H9 (cell line): ENCODE measurements around the gene SLC5A1. TPM values are rescaled to one million over a fixed set of nuclear protein-coding genes. Genes with fewer than 3 reads are reported as not detected.

ENCODE experiments used
- DNase-seq: peaks from one replicate; pipeline ENCODE4 v3.0.0-alpha.2; 2017
- H2AFZ ChIP-seq: one replicate; pipeline ENCODE4 v1.6.1; 2013; ENCODE audit warnings: mild to moderate bottlenecking, low read length, control low read depth, moderate library complexity
- H2AK5ac ChIP-seq: 2 replicates; pipeline ENCODE4 v1.6.1; 2013; ENCODE audit warnings: low read length, control low read depth, mixed read lengths; ENCODE audit not compliant: insufficient read length
- H2BK120ac ChIP-seq: one replicate; pipeline ENCODE4 v1.6.1; 2013; ENCODE audit warnings: low read depth, mild to moderate bottlenecking, low read length, control low read depth, inconsistent platforms; ENCODE audit not compliant: poor library complexity, severe bottlenecking
- H2BK12ac ChIP-seq: 2 replicates; pipeline ENCODE4 v1.6.1; 2013; ENCODE audit warnings: low read length, control low read depth, mixed read lengths, low read depth; ENCODE audit not compliant: insufficient read length
- H2BK15ac ChIP-seq: 2 replicates; pipeline ENCODE4 v1.6.1; 2013; ENCODE audit warnings: low read depth, low read length, control low read depth
- H2BK20ac ChIP-seq: one replicate; pipeline ENCODE4 v1.6.1; 2013; ENCODE audit warnings: low read depth, mild to moderate bottlenecking, low read length, control low read depth, inconsistent platforms; ENCODE audit not compliant: poor library complexity, severe bottlenecking
- H2BK5ac ChIP-seq: 2 replicates; pipeline ENCODE4 v1.6.1; 2013; ENCODE audit warnings: low read length, control low read depth, mixed read lengths; ENCODE audit not compliant: insufficient read length
- H3K14ac ChIP-seq: 2 replicates; pipeline ENCODE4 v1.6.1; 2013; ENCODE audit warnings: low read length, control low read depth; ENCODE audit not compliant: insufficient read depth
- H3K18ac ChIP-seq: 2 replicates; pipeline ENCODE4 v1.6.1; 2013; ENCODE audit warnings: low read depth, mild to moderate bottlenecking, mixed read lengths, low read length, control low read depth; ENCODE audit not compliant: insufficient read length
- H3K23ac ChIP-seq: 2 replicates; pipeline ENCODE4 v1.6.1; 2013; ENCODE audit warnings: low read length, control low read depth, mixed read lengths, low read depth; ENCODE audit not compliant: insufficient read length
- H3K23me2 ChIP-seq: 2 replicates; pipeline ENCODE4 v1.6.1; 2013; ENCODE audit warnings: low read depth, mild to moderate bottlenecking, mixed read lengths, low read length, control low read depth; ENCODE audit not compliant: insufficient read length, poor library complexity, severe bottlenecking
- H3K27ac ChIP-seq: 2 replicates; pipeline ENCODE4 v1.5.1; 2013; ENCODE audit warnings: low read length, control low read depth, mixed read lengths, low read depth; ENCODE audit not compliant: insufficient read length
- H3K27me3 ChIP-seq: 2 replicates; pipeline ENCODE4 v1.6.1; 2013; ENCODE audit warnings: low read length, control low read depth, inconsistent platforms; ENCODE audit not compliant: insufficient read depth
- H3K4ac ChIP-seq: 2 replicates; pipeline ENCODE4 v1.6.1; 2013; ENCODE audit warnings: low read depth, mild to moderate bottlenecking, control low read depth, inconsistent platforms, low read length, moderate library complexity
- H3K4me1 ChIP-seq: 2 replicates; pipeline ENCODE4 v1.6.1; 2013; ENCODE audit warnings: low read length, control low read depth, inconsistent platforms; ENCODE audit not compliant: insufficient read depth
- H3K4me2 ChIP-seq: 2 replicates; pipeline ENCODE4 v1.6.1; 2013; ENCODE audit warnings: low read length, control low read depth, mixed read lengths; ENCODE audit not compliant: insufficient read length, insufficient read depth
- H3K56ac ChIP-seq: 2 replicates; pipeline ENCODE4 v1.6.1; 2013; ENCODE audit warnings: low read depth, mild to moderate bottlenecking, mixed read lengths, low read length, control low read depth; ENCODE audit not compliant: insufficient read length
- H3K79me1 ChIP-seq: 2 replicates; pipeline ENCODE4 v1.6.1; 2013; ENCODE audit warnings: low read depth, mild to moderate bottlenecking, moderate library complexity, low read length, control low read depth, inconsistent platforms; ENCODE audit not compliant: insufficient read depth, poor library complexity, severe bottlenecking
- H3K79me2 ChIP-seq: 2 replicates; pipeline ENCODE4 v1.6.1; 2013; ENCODE audit warnings: low read length, control low read depth, inconsistent platforms; ENCODE audit not compliant: insufficient read depth
- H3K9ac ChIP-seq: 2 replicates; pipeline ENCODE4 v1.6.1; 2013; ENCODE audit warnings: low read length, control low read depth, mixed read lengths; ENCODE audit not compliant: insufficient read length; ENCODE audit errors: extremely low read depth
- H3K9me3 ChIP-seq: one replicate; pipeline ENCODE4 v1.6.1; 2013; ENCODE audit warnings: low read depth, low read length, inconsistent platforms; ENCODE audit not compliant: control insufficient read depth
- H3T11ph ChIP-seq: one replicate; pipeline ENCODE4 v1.6.1; 2013; ENCODE audit warnings: mild to moderate bottlenecking, low read length, control low read depth, inconsistent platforms
- H4K20me1 ChIP-seq: one replicate; pipeline ENCODE4 v1.6.1; 2013; ENCODE audit not compliant: control insufficient read depth, insufficient read length, insufficient read depth
- H4K5ac ChIP-seq: 2 replicates; pipeline ENCODE4 v1.6.1; 2013; ENCODE audit warnings: low read depth, mild to moderate bottlenecking, mixed read lengths, low read length, control low read depth; ENCODE audit not compliant: insufficient read length
- H4K8ac ChIP-seq: replicated peaks from 2 replicates; pipeline ENCODE4 v1.6.1; 2013; ENCODE audit warnings: low read length, control low read depth, mixed read lengths, low read depth; ENCODE audit not compliant: insufficient read length
- H4K91ac ChIP-seq: 2 replicates; pipeline ENCODE4 v1.6.1; 2013; ENCODE audit warnings: low read depth, mild to moderate bottlenecking, moderate library complexity, mixed read lengths, low read length, control low read depth; ENCODE audit not compliant: insufficient read length
- H3K27ac Mint-ChIP-seq, 3 experiments: 2 replicates in 2 of 3; 3 replicates in 1 of 3; pipeline ENCODE4 v1.8.0; 2020 to 2021; ENCODE audit warnings: mixed read lengths in 3 of 3, mild to moderate bottlenecking in 1 of 3, moderate library complexity in 1 of 3
- H3K27me3 Mint-ChIP-seq: 2 replicates; pipeline ENCODE4 v1.8.0; 2021; ENCODE audit warnings: low read depth, mild to moderate bottlenecking, moderate library complexity, mixed read lengths
- H3K36me3 Mint-ChIP-seq, 3 experiments: 2 replicates in 2 of 3; 3 replicates in 1 of 3; pipeline ENCODE4 v1.8.0; 2020 to 2021; ENCODE audit warnings: low read depth in 3 of 3, mixed read lengths in 3 of 3; ENCODE audit not compliant: insufficient read depth in 1 of 3
- H3K4me1 Mint-ChIP-seq, 2 experiments: 2 replicates each; pipeline ENCODE4 v1.8.0; 2020; ENCODE audit warnings: mixed read lengths in 2 of 2
- H3K4me3 Mint-ChIP-seq, 2 experiments: 2 replicates in 1 of 2; 3 replicates in 1 of 2; pipeline ENCODE4 v1.8.0; 2020 to 2021; ENCODE audit warnings: mild to moderate bottlenecking in 2 of 2, mixed read lengths in 2 of 2, moderate library complexity in 1 of 2
- H3K9me3 Mint-ChIP-seq, 2 experiments: 2 replicates in 1 of 2; 3 replicates in 1 of 2; pipeline ENCODE4 v1.8.0; 2020; ENCODE audit warnings: mild to moderate bottlenecking in 2 of 2, mixed read lengths in 2 of 2, moderate library complexity in 1 of 2
- CTCF ChIP-seq: fragments of 200-600 bp; sonication (generic); conservative IDR thresholded peaks from 3 replicates; pipeline ENCODE4 v1.8.0; 2021; ENCODE audit warnings: antibody characterized with exemption, mild to moderate bottlenecking
- WGBS: extraction: QIAGEN DNeasy Blood & Tissue Kit; methylation state at CpG from one replicate; pipeline ENCODE4 v1.1.7; 2013; ENCODE audit warnings: missing lambda C conversion rate, low lambda C conversion rate, mixed read lengths; ENCODE audit not compliant: insufficient read length; ENCODE audit errors: extremely low coverage; 5-methylcytosine and 5-hydroxymethylcytosine counted together
- total RNA-seq: library from RNA; stranded (reverse); gene quantifications from 2 replicates; pipeline ENCODE4 v1.2.1, GENCODE V29; 2021

SLC5A1 gene
- total RNA-seq, 1 experiment from 2014 or later = not detected

- H3K36me3 Mint-ChIP-seq = no peaks in the 10 kb centered on the region
- Histone ChIP-seq H3K4me2 (no peak overlapping the region), H3K23me2 (no peaks in the 10 kb centered on the region), H2AFZ (no peak overlapping the region), H3K9ac (no peak overlapping the region), H4K20me1 (no peaks in the 10 kb centered on the region), H2BK20ac (no peak overlapping the region), H4K5ac (no peak overlapping the region), H4K8ac (no peak overlapping the region), H2BK15ac (no peak overlapping the region), H3K79me2 (no peaks in the 10 kb centered on the region), H2BK5ac (no peak overlapping the region), H2AK5ac (no peak overlapping the region), H3K4ac (no peak overlapping the region), H3K79me1 (no peaks in the 10 kb centered on the region), H2BK120ac (no peak overlapping the region), H3K27me3 (no peaks in the 10 kb centered on the region), H3K9me3 (no peaks in the 10 kb centered on the region), H3K27ac (no peak overlapping the region), H3K18ac (no peak overlapping the region), H2BK12ac (no peak overlapping the region), H3T11ph (no peak overlapping the region), H3K4me1 (no peaks in the 10 kb centered on the region), H3K14ac (no peak overlapping the region), H3K56ac (no peak overlapping the region), H3K23ac (no peak overlapping the region), H4K91ac (no peak overlapping the region)
- H3K4me1 Mint-ChIP-seq = no peaks in the 10 kb centered on the region
- peaks cover 71% of the 10 kb centered on the region for H3K27me3 Mint-ChIP-seq
- no peak overlapping the region for H3K27ac Mint-ChIP-seq
- no CpG with 5 or more reads among the region's 1 CpG for WGBS
- H3K9me3 Mint-ChIP-seq = no peaks in the 10 kb centered on the region
- TF ChIP-seq CTCF = no peak
- no peak for DNase-seq
- H3K4me3 Mint-ChIP-seq = no peak overlapping the region
Observed at GRCh38 chr22:32100711-32101110, 57.6 kb downstream of the SLC5A1 start.
